GM19035 (cell line): ENCODE results near the gene SPTLC1.
"Not testable (repeated sequence)": the region's sequence is repeated elsewhere in the genome, so short reads cannot be mapped to it uniquely, and the experiment has no call there.

Experiments
- ATAC-seq: cut with Tn5 transposase; IDR thresholded peaks from one replicate; pipeline ENCODE4 v1.9.1; 2021; ENCODE audit not compliant: unreplicated experiment

Gene SPTLC1

DNA sequence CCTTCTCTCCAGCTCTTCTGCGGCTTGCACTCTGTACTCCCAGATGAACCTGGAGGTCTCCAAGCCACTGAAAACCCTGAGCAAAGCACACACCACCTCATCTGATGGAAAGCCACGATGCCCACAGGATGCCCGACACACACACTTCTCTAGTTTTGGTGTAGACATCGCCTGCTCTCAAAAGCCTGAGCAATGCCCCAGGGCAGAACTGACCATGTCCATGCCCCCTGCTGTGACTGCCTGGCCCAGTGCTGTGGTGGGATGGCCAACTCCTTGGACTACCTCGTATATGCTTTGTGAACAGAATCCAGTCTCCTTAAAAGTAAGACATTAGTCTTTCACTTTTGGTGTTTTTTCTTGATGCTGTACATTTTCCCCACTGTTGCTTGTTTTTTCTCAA lies 81.2 kb downstream of the SPTLC1 start:
- no peak for ATAC-seq

DNA sequence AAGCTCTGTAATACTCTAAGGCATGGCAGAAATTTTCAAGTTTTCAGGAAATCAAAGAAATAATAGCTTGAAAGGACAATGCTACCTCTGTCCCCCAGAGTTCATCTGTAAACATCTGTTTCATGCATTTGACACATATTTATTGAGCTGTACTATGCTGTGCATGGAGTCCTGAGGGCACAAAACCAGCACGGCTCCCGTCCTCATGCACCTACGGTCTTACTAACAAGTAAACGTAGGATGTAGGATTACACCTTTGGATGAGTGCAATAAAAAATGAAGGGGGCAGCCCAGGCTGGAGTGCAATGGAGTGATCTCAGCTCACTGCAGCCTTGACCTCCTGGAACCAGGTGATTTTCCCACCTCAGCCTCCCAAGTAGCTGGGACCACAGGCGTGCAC lies 81.9 kb downstream of the SPTLC1 start:
- ATAC-seq: no peak

DNA sequence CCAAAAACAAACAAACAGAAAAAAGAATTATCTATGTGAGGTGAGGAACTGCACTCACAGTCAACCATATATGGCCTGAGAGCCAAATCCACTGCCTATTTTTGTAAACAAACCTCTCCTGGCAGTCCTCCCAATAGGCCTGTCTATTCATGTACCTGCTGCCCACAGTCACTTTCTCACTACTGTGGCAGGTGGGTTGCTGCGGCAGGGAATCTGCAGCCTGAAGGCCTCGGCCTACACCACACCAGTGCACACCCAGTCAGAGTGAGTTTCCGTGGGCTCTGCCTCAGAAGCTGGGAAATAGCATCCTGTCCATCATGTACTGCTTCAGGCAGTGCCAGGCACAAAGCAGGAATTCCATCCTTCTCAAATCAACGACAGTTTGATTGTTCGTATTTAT lies 82.3 kb downstream of the SPTLC1 start:
- ATAC-seq: no peak

DNA sequence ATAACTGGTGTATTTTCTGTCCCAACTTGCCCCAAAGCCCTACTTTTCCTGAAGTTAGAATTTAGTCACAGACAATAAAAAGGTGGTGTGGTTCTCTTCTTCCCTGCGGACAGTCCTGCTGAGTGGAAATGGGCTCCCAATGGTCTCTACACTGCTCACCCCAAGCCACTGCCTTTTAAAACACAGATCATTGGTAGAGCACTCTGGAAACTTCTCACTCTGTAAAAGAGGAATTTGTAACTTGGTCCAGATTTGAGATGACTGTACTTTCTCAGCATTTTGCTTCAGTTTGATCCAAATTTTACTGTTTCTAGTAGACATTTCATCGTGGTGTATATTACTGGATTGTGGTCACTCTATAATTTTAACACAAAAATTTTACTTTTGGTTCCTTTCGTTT lies 84.8 kb downstream of the SPTLC1 start:
- ATAC-seq: no peak

DNA sequence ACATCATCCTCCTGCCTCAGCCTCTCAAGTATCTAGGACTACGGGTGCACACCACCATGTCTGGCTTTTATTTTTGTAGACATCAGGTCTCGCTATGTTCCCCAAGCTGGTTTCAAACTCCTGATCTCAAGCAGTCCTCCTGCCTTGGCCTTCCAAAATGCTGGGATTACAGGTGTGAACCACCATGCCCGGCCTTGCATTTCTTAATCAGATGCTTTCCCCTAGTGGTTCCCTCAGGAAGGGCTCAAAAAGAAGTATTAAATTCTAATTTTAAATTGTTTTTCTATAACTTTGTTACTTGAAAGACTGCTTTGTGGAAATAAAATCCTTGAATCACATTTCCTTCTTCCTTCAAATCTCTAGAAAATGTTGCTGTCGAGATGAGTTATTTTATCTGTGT lies 85.7 kb downstream of the SPTLC1 start:
- ATAC-seq: no peak

DNA sequence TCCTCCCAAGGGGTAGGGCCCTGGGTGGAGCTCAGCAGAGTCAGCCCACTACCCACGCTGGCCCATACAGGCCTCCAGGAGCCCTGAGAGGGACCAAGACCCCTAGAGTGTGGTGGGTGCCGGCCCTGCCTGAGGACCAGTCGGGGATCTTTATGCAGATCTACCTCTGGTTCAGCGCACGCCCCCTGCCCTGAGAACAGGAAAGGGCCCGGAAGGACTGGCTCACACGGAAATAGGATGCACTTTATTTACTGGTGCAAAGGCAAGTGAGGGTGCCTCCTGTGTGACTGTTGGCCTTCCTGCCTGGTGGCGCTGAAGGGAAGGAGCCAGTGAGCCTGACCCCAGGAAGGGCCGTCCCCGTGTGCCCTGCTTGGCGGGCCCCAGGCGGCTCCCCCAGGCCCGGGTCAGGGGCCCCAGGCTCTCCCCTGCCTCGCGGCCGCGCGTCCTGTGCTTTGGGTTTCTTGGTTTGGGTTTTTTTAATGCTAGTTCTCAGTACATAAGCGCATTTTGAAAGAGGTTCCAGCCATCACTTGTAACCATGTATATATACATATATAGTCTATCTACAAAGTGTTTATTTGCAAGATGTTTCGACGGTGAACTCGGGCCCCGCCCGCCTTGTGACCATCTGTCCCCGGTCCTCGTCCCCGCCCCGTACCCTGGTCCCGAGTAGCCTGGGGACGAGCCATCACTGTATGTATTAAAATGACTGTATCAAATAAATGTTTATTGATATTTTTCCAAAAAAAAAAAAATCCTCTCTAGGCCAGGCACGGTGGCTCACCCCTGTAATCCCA lies 88.8 kb downstream of the SPTLC1 start:
- ATAC-seq: no peak

DNA sequence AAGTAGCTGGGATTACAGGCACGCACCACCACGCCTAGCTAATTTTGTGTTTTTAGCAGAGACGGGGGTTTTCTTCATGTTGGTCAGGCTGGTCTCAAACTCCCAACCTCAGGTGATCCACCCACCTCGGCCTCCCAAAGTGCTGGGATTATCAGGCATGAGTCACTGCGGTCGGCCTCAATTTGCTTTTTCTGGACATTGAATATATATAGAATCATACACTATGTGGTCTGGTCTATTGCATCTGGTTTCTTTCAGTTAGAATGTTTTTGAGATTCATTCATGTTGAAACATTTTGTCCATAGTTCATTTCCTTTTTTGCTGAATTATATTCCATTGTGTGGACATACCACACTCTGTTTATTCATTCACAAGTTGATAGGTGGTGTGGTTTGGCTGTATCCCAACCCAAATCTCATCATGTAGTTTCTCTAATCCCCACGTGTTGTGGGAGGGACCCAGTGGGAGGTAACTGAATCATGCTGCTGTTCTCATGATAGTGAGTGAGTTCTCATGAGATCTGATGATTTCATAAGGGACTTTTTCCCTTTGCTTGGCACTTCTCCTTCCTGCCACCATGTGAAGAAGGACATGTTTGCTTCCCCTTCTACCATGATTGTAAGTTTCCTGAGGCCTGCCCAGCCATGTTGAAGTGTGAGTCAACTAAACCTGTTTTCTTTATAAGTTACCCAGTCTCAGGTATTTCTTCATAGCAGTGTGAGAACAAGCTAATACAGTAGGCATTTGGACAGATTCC lies 93.2 kb downstream of the SPTLC1 start:
- not testable (repeated sequence) for ATAC-seq

DNA sequence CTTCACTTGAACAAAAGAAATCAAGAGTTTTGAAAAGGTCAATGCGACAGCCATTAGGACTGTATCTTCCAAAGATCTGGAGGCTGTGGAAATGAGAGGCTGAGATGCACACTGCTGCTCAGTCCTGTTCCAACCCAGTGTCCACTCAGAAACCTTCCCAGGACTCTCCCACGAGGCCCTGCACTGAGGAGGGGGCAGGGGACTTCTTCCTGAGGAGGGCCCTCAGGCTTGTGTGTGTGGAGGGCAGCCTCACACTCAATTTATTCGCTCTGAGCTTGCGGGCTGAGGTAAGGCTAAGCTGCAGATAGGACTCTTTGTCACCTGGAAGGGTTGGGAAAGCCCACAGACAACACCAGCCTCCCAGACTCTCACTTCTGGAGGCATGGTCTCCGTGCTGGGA lies 95.6 kb downstream of the SPTLC1 start:
- no peak for ATAC-seq

DNA sequence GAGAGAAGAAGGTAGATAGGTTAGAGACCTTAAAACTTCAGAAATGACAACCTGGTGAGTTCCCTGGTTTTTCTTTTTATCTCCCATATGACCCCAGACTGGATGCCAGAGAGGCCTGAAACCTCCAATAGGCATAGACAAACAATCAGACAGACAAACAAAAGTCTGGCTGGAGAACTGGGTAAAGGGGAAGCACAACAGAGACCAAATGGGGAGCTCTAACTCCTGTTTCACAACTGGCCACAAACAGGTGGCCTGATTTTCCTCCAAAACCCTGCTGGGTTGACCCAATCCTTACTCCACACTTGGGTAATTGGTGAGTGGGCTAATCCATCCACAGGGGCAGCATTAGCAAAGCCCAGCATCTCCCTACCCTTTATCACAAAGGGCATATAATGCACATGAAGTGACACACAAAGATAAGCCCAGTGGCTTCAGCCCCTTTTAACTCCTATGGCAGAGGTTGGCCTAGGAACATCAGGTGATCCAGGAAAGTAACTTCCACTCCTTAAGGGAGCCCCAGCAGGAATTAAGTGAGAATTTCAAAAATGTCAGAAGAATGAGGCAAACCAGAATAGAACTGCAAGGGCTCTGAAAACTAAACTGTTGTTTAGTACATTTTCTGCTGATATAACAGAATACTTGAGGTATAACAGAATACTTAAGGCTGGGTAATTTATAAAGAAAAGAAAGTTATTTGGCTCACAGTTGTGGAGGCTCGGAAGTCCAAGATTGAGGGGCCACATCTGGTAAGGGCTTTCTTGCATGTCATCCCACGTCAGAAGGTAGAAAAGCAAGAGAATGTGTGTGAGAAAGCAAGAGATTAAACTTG lies 104.3 kb downstream of the SPTLC1 start:
- no peak for ATAC-seq

DNA sequence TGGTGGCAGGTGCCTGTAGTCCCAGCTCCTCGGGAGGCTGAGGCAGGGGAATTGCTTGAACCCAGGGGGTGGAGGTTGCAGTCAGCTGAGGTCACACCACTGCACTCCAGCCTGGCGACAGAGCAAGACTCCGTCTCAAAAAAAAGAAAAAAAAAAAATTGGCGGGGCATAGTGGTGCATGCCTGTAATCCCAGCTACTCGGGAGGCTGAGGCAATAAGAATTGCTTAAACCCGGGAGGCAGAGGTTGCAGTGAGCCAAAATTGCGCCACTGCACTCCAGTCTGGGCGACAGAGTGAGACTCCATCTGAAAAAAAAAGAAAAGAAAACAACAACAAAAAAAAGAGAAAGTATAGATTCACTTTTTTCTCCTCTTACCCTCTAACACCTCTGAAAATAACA lies 105.0 kb downstream of the SPTLC1 start:
- ATAC-seq: not testable (repeated sequence)

DNA sequence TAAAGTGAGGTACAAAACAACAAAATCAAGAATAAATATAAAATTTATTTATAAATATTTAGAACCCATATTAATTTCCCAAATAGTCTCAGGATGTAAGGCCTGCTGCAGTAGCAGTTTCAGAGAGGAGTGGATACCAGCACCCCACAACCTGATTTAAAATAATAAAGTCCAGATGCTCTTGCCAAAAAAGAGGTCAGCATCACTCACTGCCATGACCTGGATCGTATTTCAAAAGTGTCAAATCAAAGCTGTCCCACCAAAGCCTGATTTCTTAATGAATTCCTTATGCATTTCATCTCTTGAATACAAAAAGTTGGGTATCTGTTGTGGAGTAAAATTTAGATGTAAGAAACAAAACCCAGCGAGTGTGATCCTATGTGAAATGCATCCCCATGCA lies 107.2 kb downstream of the SPTLC1 start:
- ATAC-seq: no peak

DNA sequence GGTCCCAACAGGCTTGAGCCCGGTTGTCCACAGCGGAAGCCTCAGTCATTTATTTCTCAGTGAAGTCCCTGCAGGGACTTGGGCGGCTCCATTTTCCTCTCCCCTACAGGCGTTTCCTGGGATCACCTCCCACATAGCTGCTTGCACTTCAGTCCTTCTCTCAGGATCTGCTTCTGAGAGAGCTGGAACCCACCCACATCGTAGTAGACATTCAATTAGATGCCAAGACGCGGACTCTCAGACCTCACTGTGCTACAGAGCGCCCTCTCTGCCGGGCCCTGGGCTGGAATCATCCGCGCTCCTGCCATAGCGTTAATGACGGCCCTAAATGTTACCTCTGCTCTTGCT lies 111.2 kb downstream of the SPTLC1 start:
- ATAC-seq: no peak

DNA sequence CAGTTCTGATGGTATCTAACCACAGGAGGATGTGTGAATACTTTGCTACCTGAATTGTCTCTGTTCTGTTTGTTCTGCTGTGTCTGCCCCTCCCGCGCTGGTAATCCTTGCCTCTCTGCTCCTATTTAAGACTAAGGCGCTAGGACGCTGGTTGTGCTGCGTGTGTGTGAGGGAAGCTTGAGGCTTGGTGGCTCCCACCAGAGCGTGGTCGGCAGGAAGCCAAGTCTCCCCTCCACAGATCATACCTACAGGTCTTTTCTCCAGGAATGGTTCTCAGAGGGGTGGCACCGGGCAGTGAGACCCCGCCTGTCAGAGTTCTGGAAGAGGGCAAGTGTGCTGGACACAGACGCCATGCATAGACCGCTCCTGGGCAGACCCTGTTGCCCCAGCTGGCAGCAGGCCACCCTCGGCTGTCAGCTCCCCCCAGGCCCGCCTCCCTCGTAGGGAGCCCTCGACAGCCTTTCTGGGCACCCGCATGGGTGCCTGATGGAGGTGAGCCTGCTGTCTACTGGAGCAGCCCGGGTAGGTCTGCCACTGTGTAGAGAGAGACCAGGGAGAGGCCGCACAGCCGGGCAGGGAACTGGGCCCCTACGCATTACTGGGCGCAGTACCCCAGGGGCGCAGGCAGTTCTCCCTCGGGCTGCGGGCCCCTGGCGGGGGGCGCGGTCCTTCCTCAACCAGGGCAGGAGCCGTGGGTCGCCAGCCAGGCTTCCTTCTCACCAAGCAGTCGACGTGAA lies 111.7 kb downstream of the SPTLC1 start:
- ATAC-seq: no peak

DNA sequence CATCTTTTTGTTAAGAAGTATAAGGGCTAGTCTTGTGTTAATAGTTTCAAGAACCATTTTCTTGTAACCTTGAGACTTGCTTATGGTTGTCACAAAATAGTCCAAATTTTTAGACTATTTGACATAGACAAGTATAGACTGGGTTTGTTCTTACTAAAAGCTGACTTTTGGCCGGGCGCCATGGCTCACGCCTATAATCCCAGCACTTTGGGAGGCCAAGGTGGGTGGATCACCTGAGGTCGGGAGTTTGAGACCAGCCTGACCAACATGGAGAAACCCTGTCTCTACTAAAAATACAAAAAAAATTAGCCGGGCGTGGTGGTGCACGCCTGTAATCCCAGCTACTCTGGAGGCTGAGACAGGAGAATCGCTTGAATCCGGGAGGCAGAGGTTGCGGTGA lies 113.3 kb downstream of the SPTLC1 start:
- not testable (repeated sequence) for ATAC-seq

DNA sequence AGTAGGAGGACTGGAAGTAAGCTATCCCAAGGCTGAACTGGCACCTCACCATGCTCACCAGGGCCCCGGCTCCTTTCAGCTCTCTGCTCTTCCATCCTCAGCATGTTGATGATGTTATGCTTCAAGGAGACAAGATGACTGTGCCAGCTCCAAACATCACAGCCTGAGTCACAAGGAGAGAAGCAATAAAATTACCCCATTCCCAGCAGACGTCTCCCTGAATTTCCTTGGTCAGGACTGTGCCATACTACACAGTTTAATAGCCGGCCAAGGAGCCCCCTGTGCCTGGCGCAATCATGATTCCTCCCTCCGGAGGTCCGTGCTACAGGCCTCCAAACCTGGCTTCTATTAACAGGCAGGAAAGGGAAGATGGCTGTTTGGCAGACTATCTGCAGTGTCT lies 114.0 kb downstream of the SPTLC1 start:
- no peak for ATAC-seq

DNA sequence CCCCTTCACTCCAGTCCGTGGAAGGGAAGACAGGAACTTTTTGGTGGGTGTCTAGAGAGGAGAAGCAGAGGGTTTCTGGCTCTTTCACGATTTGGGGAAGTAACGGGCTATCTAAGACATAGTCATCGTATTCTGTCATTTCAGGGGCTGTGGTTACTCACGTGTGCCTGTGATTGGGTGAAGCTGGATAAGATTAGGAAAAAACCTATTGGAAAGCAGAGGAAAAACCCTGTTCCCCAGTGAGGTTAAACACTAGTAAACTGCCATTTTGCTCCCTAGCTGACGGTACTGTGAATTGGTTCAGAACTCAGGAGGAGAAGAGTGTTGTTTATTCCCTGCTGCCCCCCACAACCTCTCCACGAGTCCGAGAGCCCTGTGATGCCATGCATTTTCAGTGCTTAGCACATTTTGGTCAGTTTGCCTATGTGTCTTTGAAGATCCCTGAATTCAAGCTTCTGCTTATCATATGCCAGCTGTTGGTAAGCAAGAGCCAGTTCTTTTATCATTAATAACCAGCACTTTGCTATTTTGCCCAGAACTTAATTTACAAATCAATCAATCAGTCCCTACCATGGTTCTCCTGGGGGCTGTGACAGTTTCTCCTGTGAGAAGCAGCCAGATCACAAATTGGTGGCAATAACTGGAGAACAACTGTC lies 120.1 kb downstream of the SPTLC1 start:
- no peak for ATAC-seq

DNA sequence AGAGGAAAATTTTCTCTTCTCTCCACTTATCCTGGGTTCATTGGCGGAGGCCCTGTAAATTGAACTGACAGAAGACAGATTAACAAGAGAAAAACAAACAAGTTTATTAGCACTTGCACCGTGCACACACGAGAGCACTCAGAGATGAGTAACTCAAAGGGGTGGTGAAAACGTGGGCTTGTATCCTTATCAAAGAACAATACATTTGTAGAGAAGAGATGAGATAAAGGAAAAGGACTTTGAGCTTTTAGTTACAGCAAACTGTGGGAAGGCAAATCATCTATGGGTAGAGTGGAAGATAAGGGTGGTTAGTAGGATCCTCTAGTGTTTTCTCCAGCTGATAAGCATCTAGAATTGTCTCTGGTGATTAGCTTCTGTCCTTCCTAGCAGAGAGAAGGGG lies 120.8 kb downstream of the SPTLC1 start:
- ATAC-seq: no peak

DNA sequence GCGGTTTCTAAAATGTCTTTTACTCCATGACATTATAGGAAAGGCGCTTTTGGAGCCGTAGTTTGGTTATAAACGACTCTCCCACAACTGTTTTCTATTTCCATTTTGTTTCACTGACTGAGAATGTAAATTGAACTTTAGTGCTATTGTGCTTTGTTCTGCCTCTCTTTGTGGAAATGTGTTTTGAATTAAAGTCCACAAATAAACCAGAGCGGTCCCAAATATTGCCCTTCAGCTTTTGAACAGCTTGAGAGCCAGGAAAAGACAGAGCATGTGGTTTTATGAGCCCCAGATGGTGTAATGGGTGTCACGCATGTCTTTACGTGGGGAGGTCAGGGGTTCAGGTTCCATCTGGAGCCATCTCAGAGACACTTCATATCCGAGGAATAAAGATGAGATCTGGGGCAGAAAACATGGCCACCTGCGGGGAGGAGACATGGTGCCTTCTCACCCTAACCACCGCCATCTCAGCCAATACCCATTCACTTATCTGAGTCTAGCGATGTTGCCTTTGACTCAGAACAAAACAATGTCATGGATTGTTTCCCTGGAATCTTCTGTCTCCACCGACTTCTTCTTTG lies 122.7 kb downstream of the SPTLC1 start:
- ATAC-seq: no peak

DNA sequence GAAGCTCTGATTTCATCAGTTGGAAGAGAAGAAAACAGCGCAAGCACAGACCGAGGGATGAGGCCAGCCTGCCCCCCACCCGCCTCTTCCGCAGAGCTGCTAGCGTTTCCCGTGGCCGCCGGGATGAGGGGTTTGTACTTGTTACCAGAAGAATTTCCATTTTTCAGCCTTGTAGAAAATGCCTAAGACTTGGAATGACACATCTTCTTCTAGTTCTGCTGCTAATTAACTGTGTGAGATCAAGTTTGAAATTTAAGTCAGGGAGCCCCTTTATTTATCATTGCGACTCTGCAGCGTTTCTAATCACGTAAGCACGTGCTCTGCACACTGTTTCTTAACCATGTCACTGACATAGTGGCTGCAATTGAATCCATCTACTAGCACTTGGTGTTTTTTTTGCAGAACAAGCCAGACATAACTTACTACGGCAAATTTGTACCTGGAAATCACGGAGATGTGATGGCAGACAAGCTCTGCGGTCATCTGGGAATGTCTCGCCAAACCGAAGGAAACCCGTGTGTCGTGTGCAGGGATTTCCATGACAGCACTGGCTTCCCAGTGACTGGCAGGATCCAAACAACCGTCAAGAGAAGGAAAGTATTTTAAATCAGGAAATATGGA lies 123.4 kb downstream of the SPTLC1 start:
- ATAC-seq: no peak

DNA sequence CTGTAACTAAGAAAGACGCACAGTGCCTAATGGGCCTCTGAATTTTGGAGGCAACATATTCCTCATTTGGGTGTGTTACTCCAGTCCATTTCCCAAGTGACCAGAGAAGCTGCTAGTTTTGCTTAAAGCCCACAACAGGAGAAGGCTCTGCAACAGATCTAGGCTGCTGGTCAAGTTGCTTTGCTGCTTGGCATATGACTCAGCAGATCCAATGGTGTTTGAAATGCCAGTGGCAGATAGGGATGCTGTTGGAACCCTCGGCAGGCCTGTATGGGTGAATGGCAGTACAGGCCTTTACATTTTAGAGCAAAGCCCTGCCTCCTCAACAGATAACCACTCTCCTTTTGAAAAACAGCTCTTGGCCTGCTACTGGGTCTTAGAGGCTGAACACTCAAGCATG lies 129.0 kb downstream of the SPTLC1 start:
- no peak for ATAC-seq
